Keratinocyte (primary cell): ENCODE results near the gene HNRNPL. TPM values are rescaled to one million over a fixed set of nuclear protein-coding genes. Genes with fewer than 3 reads are reported as not detected.

Source experiments
- DNase-seq: peaks from one replicate; pipeline ENCODE4 v3.0.0-alpha.2; 2011; ENCODE audit warnings: low read depth, missing footprints, low spot score
- FAIRE-seq: peaks from 2 replicates; lab custom pipeline; 2011; peaks lifted over from hg19 to GRCh38; lab: Jason Lieb, UNC
- H2AFZ ChIP-seq: 2 replicates; pipeline ENCODE4 v1.6.0; 2012; ENCODE audit warnings: low read length, control low read depth, inconsistent platforms; ENCODE audit not compliant: control insufficient read depth
- H3K27ac ChIP-seq: 2 replicates; pipeline ENCODE4 v1.5.1; 2011; ENCODE audit warnings: low read length; ENCODE audit not compliant: control insufficient read depth, insufficient read depth
- H3K27me3 ChIP-seq: 3 replicates; pipeline ENCODE4 v1.6.0; 2011; ENCODE audit warnings: low read length; ENCODE audit not compliant: control insufficient read depth, insufficient read depth; ENCODE audit errors: extremely low read depth
- H3K36me3 ChIP-seq, 2 experiments: 2 replicates in 1 of 2; 3 replicates in 1 of 2; pipeline ENCODE4 v1.5.1; 2011; ENCODE audit warnings: low read length in 2 of 2, mild to moderate bottlenecking in 1 of 2; ENCODE audit not compliant: control insufficient read depth in 2 of 2, insufficient read depth in 2 of 2; ENCODE audit errors: extremely low read depth in 1 of 2
- H3K4me1 ChIP-seq: 3 replicates; pipeline ENCODE4 v1.5.1; 2011; ENCODE audit warnings: low read length; ENCODE audit not compliant: control insufficient read depth, insufficient read depth; ENCODE audit errors: extremely low read depth
- H3K4me2 ChIP-seq: 3 replicates; pipeline ENCODE4 v1.6.0; 2011; ENCODE audit warnings: low read depth, low read length; ENCODE audit not compliant: control insufficient read depth, insufficient read depth; ENCODE audit errors: extremely low read depth
- H3K4me3 ChIP-seq, 3 experiments: fragments of 200-600 bp in 1 of 3; sonication (generic) in 1 of 3; 2 replicates in 2 of 3; 3 replicates in 1 of 3; pipeline ENCODE4 v1.5.1; 2011 to 2016; ENCODE audit warnings: low read length in 3 of 3, mild to moderate bottlenecking in 3 of 3, control low read depth in 2 of 3, inconsistent platforms in 1 of 3, low read depth in 1 of 3, mixed read lengths in 1 of 3, mixed run types in 1 of 3, moderate library complexity in 1 of 3; ENCODE audit not compliant: control insufficient read depth in 2 of 3, insufficient read depth in 2 of 3; ENCODE audit errors: extremely low read depth in 1 of 3
- H3K79me2 ChIP-seq: 2 replicates; pipeline ENCODE4 v1.6.0; 2012; ENCODE audit warnings: low read length; ENCODE audit not compliant: control insufficient read depth, insufficient read depth
- H3K9ac ChIP-seq: 3 replicates; pipeline ENCODE4 v1.6.0; 2011; ENCODE audit warnings: low read length; ENCODE audit not compliant: control insufficient read depth, insufficient read depth; ENCODE audit errors: extremely low read depth
- H3K9me1 ChIP-seq: 3 replicates; pipeline ENCODE4 v1.6.0; 2011; ENCODE audit warnings: low read length; ENCODE audit not compliant: control insufficient read depth, insufficient read depth; ENCODE audit errors: extremely low read depth
- H3K9me3 ChIP-seq: 2 replicates; pipeline ENCODE4 v1.5.1; 2012; ENCODE audit warnings: low read depth, low read length; ENCODE audit not compliant: control insufficient read depth
- H4K20me1 ChIP-seq: 3 replicates; pipeline ENCODE4 v1.6.0; 2011; ENCODE audit warnings: low read length; ENCODE audit not compliant: control insufficient read depth, insufficient read depth; ENCODE audit errors: extremely low read depth
- EZH2 ChIP-seq: IDR thresholded peaks from one replicate; pipeline ENCODE4 v1.6.1; 2012; ENCODE audit warnings: inconsistent platforms, mild to moderate bottlenecking, low read length, moderate library complexity
- dilution Hi-C: fragments of 300-500 bp; cut with MboI; formaldehyde crosslinking; loops from one replicate; pipeline ENCODE4 v1.7.0; 2020; ENCODE audit warnings: low sequenced_read_pairs; ENCODE audit not compliant: extremely low pct_ligation_motif_present
- polyA plus RNA-seq, 5 experiments: library from polyadenylated mRNA; depleted of rRNA in 3 of 5; stranded (reverse) in 3 of 5; stranded (forward) in 1 of 5; unstranded in 1 of 5; fragments of >200 nt; gene quantifications; 1 replicate in 1 of 5; 2 replicates in 3 of 5; 3 replicates in 1 of 5; pipeline versions ENCODE4 v1.2.1 to v1.2.3, GENCODE V29; 2011 to 2012; ENCODE audit warnings: missing spikeins in 2 of 5, low read depth in 1 of 5, low replicate concordance in 1 of 5
- TF ChIP-seq, protein P1 (sequence below), 3 experiments: IDR thresholded peaks in 1 of 3; conservative IDR thresholded peaks in 1 of 3; optimal IDR thresholded peaks in 1 of 3; 2 replicates in 2 of 3; 3 replicates in 1 of 3; pipeline versions ENCODE3 to v1.5.1; 2011; ENCODE audit warnings: low read length in 3 of 3, mild to moderate bottlenecking in 3 of 3, moderate library complexity in 2 of 3, control low read depth in 1 of 3, inconsistent platforms in 1 of 3; ENCODE audit not compliant: insufficient read depth in 2 of 3; ENCODE audit errors: extremely low read depth in 1 of 3

Gene HNRNPL
- polyA plus RNA-seq, 1 donor (not counting 4 experiments of a cell fraction or from before 2014, with no cell fraction given): 308 TPM

- FAIRE-seq: no peak
- peak overlapping the region; percentile 37 for H3K9ac ChIP-seq
Measured at GRCh38 chr19:38869160-38869835, 19.5 kb upstream of the HNRNPL start.

DNA sequence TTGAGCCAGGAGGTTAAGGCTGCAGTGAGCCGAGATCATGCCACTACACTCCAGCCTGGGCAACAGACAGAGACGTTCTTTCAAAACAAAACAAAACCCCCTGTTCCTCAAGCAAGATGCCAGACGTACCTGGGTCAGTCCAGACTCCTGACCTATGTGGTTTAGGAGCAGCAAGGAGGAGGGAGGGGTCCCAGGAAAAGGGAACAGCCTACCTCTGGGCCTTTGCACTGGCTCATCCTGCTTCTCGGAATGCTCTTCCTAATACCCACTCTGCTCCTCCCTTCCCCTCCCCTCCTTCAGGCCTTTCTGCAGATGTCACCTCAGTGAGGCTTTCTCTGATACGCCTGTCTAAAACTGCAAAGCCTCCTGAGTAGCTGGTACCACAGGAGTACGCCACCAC, 18.8 kb upstream of the HNRNPL start:
- TF ChIP-seq, protein P1, sequence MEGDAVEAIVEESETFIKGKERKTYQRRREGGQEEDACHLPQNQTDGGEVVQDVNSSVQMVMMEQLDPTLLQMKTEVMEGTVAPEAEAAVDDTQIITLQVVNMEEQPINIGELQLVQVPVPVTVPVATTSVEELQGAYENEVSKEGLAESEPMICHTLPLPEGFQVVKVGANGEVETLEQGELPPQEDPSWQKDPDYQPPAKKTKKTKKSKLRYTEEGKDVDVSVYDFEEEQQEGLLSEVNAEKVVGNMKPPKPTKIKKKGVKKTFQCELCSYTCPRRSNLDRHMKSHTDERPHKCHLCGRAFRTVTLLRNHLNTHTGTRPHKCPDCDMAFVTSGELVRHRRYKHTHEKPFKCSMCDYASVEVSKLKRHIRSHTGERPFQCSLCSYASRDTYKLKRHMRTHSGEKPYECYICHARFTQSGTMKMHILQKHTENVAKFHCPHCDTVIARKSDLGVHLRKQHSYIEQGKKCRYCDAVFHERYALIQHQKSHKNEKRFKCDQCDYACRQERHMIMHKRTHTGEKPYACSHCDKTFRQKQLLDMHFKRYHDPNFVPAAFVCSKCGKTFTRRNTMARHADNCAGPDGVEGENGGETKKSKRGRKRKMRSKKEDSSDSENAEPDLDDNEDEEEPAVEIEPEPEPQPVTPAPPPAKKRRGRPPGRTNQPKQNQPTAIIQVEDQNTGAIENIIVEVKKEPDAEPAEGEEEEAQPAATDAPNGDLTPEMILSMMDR (optimal IDR thresholded peaks at IDR 0.05 in 1 of 3, IDR thresholded peaks at IDR 0.05 in 1 of 3, conservative IDR thresholded peaks at IDR 0.05 in 1 of 3; ENCODE audit: extremely low read depth in 1 of 3, insufficient read depth in 2 of 3, low read length in 3 of 3): no peak
- TF ChIP-seq EZH2: no peak
- Histone ChIP-seq H3K27ac (no peak overlapping the region), H3K4me1 (peaks cover 14% of the 10 kb centered on the region), H4K20me1 (no peaks in the 10 kb centered on the region), H3K4me2 (no peak overlapping the region), H3K79me2 (no peaks in the 10 kb centered on the region), H3K9me1 (no peaks in the 10 kb centered on the region), H3K9ac (no peak overlapping the region), H3K36me3 (no peaks in the 10 kb centered on the region), H3K4me3 (no peak overlapping the region), H3K27me3 (no peaks in the 10 kb centered on the region), H2AFZ (no peak overlapping the region), H3K9me3 (no peaks in the 10 kb centered on the region)
- no peak for FAIRE-seq
- dilution Hi-C loops: no loop called here
- no peak for DNase-seq

More at GRCh38 chr19:38869160-38869835, 19.5 kb upstream of the HNRNPL start:
- Histone ChIP-seq H3K79me2 (no peaks in the 10 kb centered on the region), H3K4me1 (peaks cover 14% of the 10 kb centered on the region), H4K20me1 (no peaks in the 10 kb centered on the region), H3K27me3 (no peaks in the 10 kb centered on the region), H3K27ac (no peak overlapping the region), H3K9me1 (no peaks in the 10 kb centered on the region), H2AFZ (peak overlapping the region; percentile 58), H3K36me3 (no peaks in the 10 kb centered on the region), H3K9me3 (no peaks in the 10 kb centered on the region), H3K4me2 (peak overlapping the region; percentile 85), H3K4me3 (peak overlapping the region in 2 of 3 experiments; percentile 13 to 66)
- no peak for DNase-seq
- no peak for TF ChIP-seq EZH2
- TF ChIP-seq, protein P1 (optimal IDR thresholded peaks at IDR 0.05 in 1 of 3, IDR thresholded peaks at IDR 0.05 in 1 of 3, conservative IDR thresholded peaks at IDR 0.05 in 1 of 3; ENCODE audit: extremely low read depth in 1 of 3, insufficient read depth in 2 of 3, low read length in 3 of 3): no peak
- dilution Hi-C loops: no loop called here
